PC-9 (cell line): ENCODE results near the gene FYN. TPM values are rescaled to one million over a fixed set of nuclear protein-coding genes. Genes with fewer than 3 reads are reported as not detected.

Experiments used
- BruUV-seq: library from RNA; stranded (reverse); fragments of 400-500 nt; replicated peaks from 2 replicates; lab custom pipeline; 2021; lab: Mats Ljungman, UMichigan
- CTCF ChIA-PET: fragments of 300-600 bp; sonication (Branson Sonifier 250); formaldehyde crosslinking; loops from one replicate; lab custom pipeline; 2022; ENCODE audit warnings: antibody characterized with exemption; lab: Charles Lee
- POLR2A ChIA-PET: fragments of 300-600 bp; sonication (Branson Sonifier 250); formaldehyde crosslinking; loops from one replicate; lab custom pipeline; 2022; ENCODE audit warnings: antibody characterized with exemption; ENCODE audit not compliant: unreplicated experiment; lab: Charles Lee
- DNase-seq, 2 experiments: peaks; one replicate each; pipeline versions ENCODE4 v3.0.0 to v3.0.0-alpha.2; 2015 to 2022; ENCODE audit warnings: mixed read lengths in 1 of 2
- H2AFZ ChIP-seq: fragments of 200-600 bp; sonication (generic); 2 replicates; pipeline ENCODE4 v1.8.1; 2017; ENCODE audit warnings: antibody characterized with exemption
- H3F3A ChIP-seq: fragments of 200-600 bp; sonication (generic); 2 replicates; pipeline ENCODE4 v1.8.1; 2017; ENCODE audit warnings: antibody characterized with exemption, mild to moderate bottlenecking, low read depth; ENCODE audit not compliant: insufficient read depth
- H3K27ac ChIP-seq: fragments of 200-600 bp; sonication (generic); 2 replicates; pipeline ENCODE4 v1.6.1; 2016; ENCODE audit warnings: mixed run types
- H3K27me3 ChIP-seq: fragments of 200-600 bp; sonication (generic); 2 replicates; pipeline ENCODE4 v1.6.1; 2016; ENCODE audit warnings: low read depth, mixed run types; ENCODE audit not compliant: insufficient read depth
- H3K36me3 ChIP-seq: fragments of 200-600 bp; sonication (generic); 2 replicates; pipeline ENCODE4 v1.6.1; 2016; ENCODE audit warnings: low read depth, mixed run types
- H3K4me1 ChIP-seq: fragments of 200-600 bp; sonication (generic); replicated peaks from 2 replicates; pipeline ENCODE4 v1.6.1; 2016; ENCODE audit warnings: mixed run types; ENCODE audit not compliant: insufficient read depth
- H3K4me2 ChIP-seq: fragments of 200-600 bp; sonication (generic); 2 replicates; pipeline ENCODE4 v1.6.1; 2017; ENCODE audit warnings: mixed run types
- H3K4me3 ChIP-seq: fragments of 200-600 bp; sonication (generic); 2 replicates; pipeline ENCODE4 v1.6.1; 2016; ENCODE audit warnings: mixed run types
- H3K79me2 ChIP-seq: fragments of 200-600 bp; sonication (generic); 2 replicates; pipeline ENCODE4 v1.6.1; 2017; ENCODE audit warnings: low read depth, mixed run types
- H3K9me2 ChIP-seq: fragments of 200-600 bp; sonication (generic); 2 replicates; pipeline ENCODE4 v1.8.1; 2017; ENCODE audit warnings: mild to moderate bottlenecking; ENCODE audit not compliant: insufficient read depth
- H3K9me3 ChIP-seq: fragments of 200-600 bp; sonication (generic); 2 replicates; pipeline ENCODE4 v1.8.1; 2016; ENCODE audit warnings: low read depth; ENCODE audit not compliant: insufficient read depth
- H4K20me1 ChIP-seq: fragments of 200-600 bp; sonication (generic); 2 replicates; pipeline ENCODE4 v1.8.1; 2017; ENCODE audit not compliant: insufficient read depth
- EZH2 ChIP-seq: fragments of 200-600 bp; sonication (generic); IDR thresholded peaks from 2 replicates; pipeline ENCODE4 v1.8.0; 2017; ENCODE audit warnings: antibody characterized with exemption, low read depth
- intact Hi-C: fragments of 100-400 bp; cut with micrococcal nuclease; formaldehyde crosslinking; loops from one replicate; pipeline ENCODE4 v1.10.0; 2022; ENCODE audit not compliant: unreplicated experiment
- total RNA-seq: library from RNA; stranded (reverse); gene quantifications from 2 replicates; pipeline ENCODE4 v1.2.3, GENCODE V29; 2021
- TF ChIP-seq, protein P1 (sequence below): fragments of 200-600 bp; sonication (generic); conservative IDR thresholded peaks from 2 replicates; pipeline ENCODE4 v1.6.1; 2017; ENCODE audit warnings: mixed run types, antibody characterized with exemption, mild to moderate bottlenecking, moderate library complexity

The FYN gene
- total RNA-seq, 1 experiment from 2014 or later = 53.3 TPM

DNA sequence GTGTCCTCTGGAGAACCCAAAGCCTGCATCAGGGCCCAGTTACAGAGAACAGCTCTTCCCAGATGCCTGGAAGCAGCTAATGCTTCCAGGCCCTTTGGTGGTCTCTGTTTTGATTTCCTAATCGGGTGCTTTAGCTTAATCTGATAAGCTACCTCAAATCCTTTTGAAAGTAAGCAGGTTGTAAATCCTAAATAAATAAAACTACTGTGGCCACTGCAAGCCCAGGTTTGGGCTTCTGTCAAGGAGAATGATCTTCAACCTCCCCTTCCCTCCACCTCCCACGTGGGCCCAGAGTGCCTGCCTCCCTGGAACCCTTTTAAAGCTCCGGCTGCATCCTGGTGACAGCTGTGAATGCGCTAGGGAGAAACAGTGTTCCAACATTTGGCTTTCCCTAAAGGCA is 25.2 kb upstream of the FYN start:
- H2AFZ ChIP-seq = no peak overlapping the region
- H3F3A ChIP-seq = no peaks in the 10 kb centered on the region
- TF ChIP-seq, protein P1, sequence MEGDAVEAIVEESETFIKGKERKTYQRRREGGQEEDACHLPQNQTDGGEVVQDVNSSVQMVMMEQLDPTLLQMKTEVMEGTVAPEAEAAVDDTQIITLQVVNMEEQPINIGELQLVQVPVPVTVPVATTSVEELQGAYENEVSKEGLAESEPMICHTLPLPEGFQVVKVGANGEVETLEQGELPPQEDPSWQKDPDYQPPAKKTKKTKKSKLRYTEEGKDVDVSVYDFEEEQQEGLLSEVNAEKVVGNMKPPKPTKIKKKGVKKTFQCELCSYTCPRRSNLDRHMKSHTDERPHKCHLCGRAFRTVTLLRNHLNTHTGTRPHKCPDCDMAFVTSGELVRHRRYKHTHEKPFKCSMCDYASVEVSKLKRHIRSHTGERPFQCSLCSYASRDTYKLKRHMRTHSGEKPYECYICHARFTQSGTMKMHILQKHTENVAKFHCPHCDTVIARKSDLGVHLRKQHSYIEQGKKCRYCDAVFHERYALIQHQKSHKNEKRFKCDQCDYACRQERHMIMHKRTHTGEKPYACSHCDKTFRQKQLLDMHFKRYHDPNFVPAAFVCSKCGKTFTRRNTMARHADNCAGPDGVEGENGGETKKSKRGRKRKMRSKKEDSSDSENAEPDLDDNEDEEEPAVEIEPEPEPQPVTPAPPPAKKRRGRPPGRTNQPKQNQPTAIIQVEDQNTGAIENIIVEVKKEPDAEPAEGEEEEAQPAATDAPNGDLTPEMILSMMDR = no peak
- TF ChIP-seq EZH2 = no peak
- no peak overlapping the region for H3K4me3 ChIP-seq
- H3K27me3 ChIP-seq = no peaks in the 10 kb centered on the region
- no TSS peak for BruUV-seq
- POLR2A ChIA-PET = interaction anchor here (0.6 kb wide), 1 partner anchor 1900 kb away, joined by 5 read pairs; no protein-coding TSS in a partner anchor
- CTCF ChIA-PET = no interaction called here
- intact Hi-C loops = no loop called here
- no peak overlapping the region for H3K27ac ChIP-seq
- H3K79me2 ChIP-seq = no peaks in the 10 kb centered on the region
- no peaks in the 10 kb centered on the region for H3K4me1 ChIP-seq
- H4K20me1 ChIP-seq = no peaks in the 10 kb centered on the region
- DNase-seq = no peak
- no peak overlapping the region for H3K4me2 ChIP-seq
- no peaks in the 10 kb centered on the region for H3K9me2 ChIP-seq
- H3K36me3 ChIP-seq = no peaks in the 10 kb centered on the region
- H3K9me3 ChIP-seq = no peaks in the 10 kb centered on the region

DNA sequence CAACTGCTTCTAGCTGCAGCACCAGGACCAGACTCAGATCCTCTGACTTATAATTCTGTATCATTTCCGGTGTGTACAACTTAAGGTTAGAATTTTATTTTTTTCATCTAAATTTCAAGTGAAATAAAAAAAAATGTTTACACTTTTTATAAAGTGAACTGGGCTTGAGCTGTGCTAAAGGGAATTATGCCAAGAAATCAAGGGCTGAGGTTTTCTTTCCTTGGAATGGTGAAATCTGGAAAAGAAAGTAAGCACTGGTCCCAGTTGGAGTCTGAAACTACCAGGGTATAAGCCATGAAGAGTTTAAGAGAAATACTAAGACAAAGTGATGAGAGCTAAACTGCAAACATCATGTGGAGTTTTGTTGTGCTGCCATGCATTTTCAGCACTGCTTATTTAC is 21.7 kb upstream of the FYN start:
- no peaks in the 10 kb centered on the region for H3K4me1 ChIP-seq
- H3K79me2 ChIP-seq = no peaks in the 10 kb centered on the region
- H3K9me2 ChIP-seq = 0 out of 2 replicates have a peak, but pooled peaks cover 6% of the 10 kb centered on the region
- no peak for TF ChIP-seq EZH2
- TF ChIP-seq, protein P1 = no peak
- intact Hi-C loops = no loop called here
- H3K4me2 ChIP-seq = no peak overlapping the region
- no peaks in the 10 kb centered on the region for H3K9me3 ChIP-seq
- no peaks in the 10 kb centered on the region for H3K27me3 ChIP-seq
- DNase-seq = no peak
- H3F3A ChIP-seq = no peaks in the 10 kb centered on the region
- ChIA-PET CTCF (no interaction called here), POLR2A (no interaction called here)
- H2AFZ ChIP-seq = no peak overlapping the region
- no peaks in the 10 kb centered on the region for H4K20me1 ChIP-seq
- H3K36me3 ChIP-seq = no peaks in the 10 kb centered on the region
- no TSS peak for BruUV-seq
- no peak overlapping the region for H3K4me3 ChIP-seq
- H3K27ac ChIP-seq = no peak overlapping the region

- Histone ChIP-seq H3F3A (no peaks in the 10 kb centered on the region), H4K20me1 (no peaks in the 10 kb centered on the region), H3K9me2 (0 out of 2 replicates have a peak, but pooled peaks cover 6% of the 10 kb centered on the region), H3K27me3 (no peaks in the 10 kb centered on the region), H3K36me3 (no peaks in the 10 kb centered on the region), H3K4me2 (no peak overlapping the region), H2AFZ (0 out of 2 replicates have a peak overlapping the region, but pooled peaks have one; percentile 5), H3K79me2 (no peaks in the 10 kb centered on the region), H3K9me3 (no peaks in the 10 kb centered on the region), H3K27ac (no peak overlapping the region), H3K4me1 (no peaks in the 10 kb centered on the region), H3K4me3 (no peak overlapping the region)
- intact Hi-C loops = no loop called here
- ChIA-PET CTCF (no interaction called here), POLR2A (no interaction called here)
- no TSS peak for BruUV-seq
- TF ChIP-seq, protein P1 = no peak
- TF ChIP-seq EZH2 = no peak
- DNase-seq = no peak
Measured at GRCh38 chr6:111894272-111894671, 21.0 kb upstream of the FYN start.
